H9 (cell line): Measurements from ENCODE around the gene SMARCAL1. TPM values are rescaled to one million over a fixed set of nuclear protein-coding genes. Genes with fewer than 3 reads are reported as not detected.

ENCODE experiments used
- DNase-seq: peaks from one replicate; pipeline ENCODE4 v3.0.0-alpha.2; 2017
- H2AFZ ChIP-seq: one replicate; pipeline ENCODE4 v1.6.1; 2013; ENCODE audit warnings: mild to moderate bottlenecking, low read length, control low read depth, moderate library complexity
- H2AK5ac ChIP-seq: 2 replicates; pipeline ENCODE4 v1.6.1; 2013; ENCODE audit warnings: low read length, control low read depth, mixed read lengths; ENCODE audit not compliant: insufficient read length
- H2BK120ac ChIP-seq: one replicate; pipeline ENCODE4 v1.6.1; 2013; ENCODE audit warnings: low read depth, mild to moderate bottlenecking, low read length, control low read depth, inconsistent platforms; ENCODE audit not compliant: poor library complexity, severe bottlenecking
- H2BK12ac ChIP-seq: 2 replicates; pipeline ENCODE4 v1.6.1; 2013; ENCODE audit warnings: low read length, control low read depth, mixed read lengths, low read depth; ENCODE audit not compliant: insufficient read length
- H2BK15ac ChIP-seq: 2 replicates; pipeline ENCODE4 v1.6.1; 2013; ENCODE audit warnings: low read depth, low read length, control low read depth
- H2BK20ac ChIP-seq: one replicate; pipeline ENCODE4 v1.6.1; 2013; ENCODE audit warnings: low read depth, mild to moderate bottlenecking, low read length, control low read depth, inconsistent platforms; ENCODE audit not compliant: poor library complexity, severe bottlenecking
- H2BK5ac ChIP-seq: 2 replicates; pipeline ENCODE4 v1.6.1; 2013; ENCODE audit warnings: low read length, control low read depth, mixed read lengths; ENCODE audit not compliant: insufficient read length
- H3K14ac ChIP-seq: 2 replicates; pipeline ENCODE4 v1.6.1; 2013; ENCODE audit warnings: low read length, control low read depth; ENCODE audit not compliant: insufficient read depth
- H3K18ac ChIP-seq: 2 replicates; pipeline ENCODE4 v1.6.1; 2013; ENCODE audit warnings: low read depth, mild to moderate bottlenecking, mixed read lengths, low read length, control low read depth; ENCODE audit not compliant: insufficient read length
- H3K23ac ChIP-seq: 2 replicates; pipeline ENCODE4 v1.6.1; 2013; ENCODE audit warnings: low read length, control low read depth, mixed read lengths, low read depth; ENCODE audit not compliant: insufficient read length
- H3K23me2 ChIP-seq: 2 replicates; pipeline ENCODE4 v1.6.1; 2013; ENCODE audit warnings: low read depth, mild to moderate bottlenecking, mixed read lengths, low read length, control low read depth; ENCODE audit not compliant: insufficient read length, poor library complexity, severe bottlenecking
- H3K27ac ChIP-seq: 2 replicates; pipeline ENCODE4 v1.5.1; 2013; ENCODE audit warnings: low read length, control low read depth, mixed read lengths, low read depth; ENCODE audit not compliant: insufficient read length
- H3K27me3 ChIP-seq: 2 replicates; pipeline ENCODE4 v1.6.1; 2013; ENCODE audit warnings: low read length, control low read depth, inconsistent platforms; ENCODE audit not compliant: insufficient read depth
- H3K4ac ChIP-seq: 2 replicates; pipeline ENCODE4 v1.6.1; 2013; ENCODE audit warnings: low read depth, mild to moderate bottlenecking, control low read depth, inconsistent platforms, low read length, moderate library complexity
- H3K4me1 ChIP-seq: 2 replicates; pipeline ENCODE4 v1.6.1; 2013; ENCODE audit warnings: low read length, control low read depth, inconsistent platforms; ENCODE audit not compliant: insufficient read depth
- H3K4me2 ChIP-seq: 2 replicates; pipeline ENCODE4 v1.6.1; 2013; ENCODE audit warnings: low read length, control low read depth, mixed read lengths; ENCODE audit not compliant: insufficient read length, insufficient read depth
- H3K56ac ChIP-seq: 2 replicates; pipeline ENCODE4 v1.6.1; 2013; ENCODE audit warnings: low read depth, mild to moderate bottlenecking, mixed read lengths, low read length, control low read depth; ENCODE audit not compliant: insufficient read length
- H3K79me1 ChIP-seq: 2 replicates; pipeline ENCODE4 v1.6.1; 2013; ENCODE audit warnings: low read depth, mild to moderate bottlenecking, moderate library complexity, low read length, control low read depth, inconsistent platforms; ENCODE audit not compliant: insufficient read depth, poor library complexity, severe bottlenecking
- H3K79me2 ChIP-seq: 2 replicates; pipeline ENCODE4 v1.6.1; 2013; ENCODE audit warnings: low read length, control low read depth, inconsistent platforms; ENCODE audit not compliant: insufficient read depth
- H3K9ac ChIP-seq: 2 replicates; pipeline ENCODE4 v1.6.1; 2013; ENCODE audit warnings: low read length, control low read depth, mixed read lengths; ENCODE audit not compliant: insufficient read length; ENCODE audit errors: extremely low read depth
- H3K9me3 ChIP-seq: one replicate; pipeline ENCODE4 v1.6.1; 2013; ENCODE audit warnings: low read depth, low read length, inconsistent platforms; ENCODE audit not compliant: control insufficient read depth
- H3T11ph ChIP-seq: one replicate; pipeline ENCODE4 v1.6.1; 2013; ENCODE audit warnings: mild to moderate bottlenecking, low read length, control low read depth, inconsistent platforms
- H4K20me1 ChIP-seq: one replicate; pipeline ENCODE4 v1.6.1; 2013; ENCODE audit not compliant: control insufficient read depth, insufficient read length, insufficient read depth
- H4K5ac ChIP-seq: 2 replicates; pipeline ENCODE4 v1.6.1; 2013; ENCODE audit warnings: low read depth, mild to moderate bottlenecking, mixed read lengths, low read length, control low read depth; ENCODE audit not compliant: insufficient read length
- H4K8ac ChIP-seq: replicated peaks from 2 replicates; pipeline ENCODE4 v1.6.1; 2013; ENCODE audit warnings: low read length, control low read depth, mixed read lengths, low read depth; ENCODE audit not compliant: insufficient read length
- H4K91ac ChIP-seq: 2 replicates; pipeline ENCODE4 v1.6.1; 2013; ENCODE audit warnings: low read depth, mild to moderate bottlenecking, moderate library complexity, mixed read lengths, low read length, control low read depth; ENCODE audit not compliant: insufficient read length
- H3K27ac Mint-ChIP-seq, 3 experiments: 2 replicates in 2 of 3; 3 replicates in 1 of 3; pipeline ENCODE4 v1.8.0; 2020 to 2021; ENCODE audit warnings: mixed read lengths in 3 of 3, mild to moderate bottlenecking in 1 of 3, moderate library complexity in 1 of 3
- H3K27me3 Mint-ChIP-seq: 2 replicates; pipeline ENCODE4 v1.8.0; 2021; ENCODE audit warnings: low read depth, mild to moderate bottlenecking, moderate library complexity, mixed read lengths
- H3K36me3 Mint-ChIP-seq, 3 experiments: 2 replicates in 2 of 3; 3 replicates in 1 of 3; pipeline ENCODE4 v1.8.0; 2020 to 2021; ENCODE audit warnings: low read depth in 3 of 3, mixed read lengths in 3 of 3; ENCODE audit not compliant: insufficient read depth in 1 of 3
- H3K4me1 Mint-ChIP-seq, 2 experiments: 2 replicates each; pipeline ENCODE4 v1.8.0; 2020; ENCODE audit warnings: mixed read lengths in 2 of 2
- H3K4me3 Mint-ChIP-seq, 2 experiments: 2 replicates in 1 of 2; 3 replicates in 1 of 2; pipeline ENCODE4 v1.8.0; 2020 to 2021; ENCODE audit warnings: mild to moderate bottlenecking in 2 of 2, mixed read lengths in 2 of 2, moderate library complexity in 1 of 2
- H3K9me3 Mint-ChIP-seq, 2 experiments: 2 replicates in 1 of 2; 3 replicates in 1 of 2; pipeline ENCODE4 v1.8.0; 2020; ENCODE audit warnings: mild to moderate bottlenecking in 2 of 2, mixed read lengths in 2 of 2, moderate library complexity in 1 of 2
- CTCF ChIP-seq: fragments of 200-600 bp; sonication (generic); conservative IDR thresholded peaks from 3 replicates; pipeline ENCODE4 v1.8.0; 2021; ENCODE audit warnings: antibody characterized with exemption, mild to moderate bottlenecking
- WGBS: extraction: QIAGEN DNeasy Blood & Tissue Kit; methylation state at CpG from one replicate; pipeline ENCODE4 v1.1.7; 2013; ENCODE audit warnings: missing lambda C conversion rate, low lambda C conversion rate, mixed read lengths; ENCODE audit not compliant: insufficient read length; ENCODE audit errors: extremely low coverage; 5-methylcytosine and 5-hydroxymethylcytosine counted together
- total RNA-seq: library from RNA; stranded (reverse); gene quantifications from 2 replicates; pipeline ENCODE4 v1.2.1, GENCODE V29; 2021

The SMARCAL1 gene
- total RNA-seq, 1 experiment from 2014 or later: 16.5 TPM

DNA sequence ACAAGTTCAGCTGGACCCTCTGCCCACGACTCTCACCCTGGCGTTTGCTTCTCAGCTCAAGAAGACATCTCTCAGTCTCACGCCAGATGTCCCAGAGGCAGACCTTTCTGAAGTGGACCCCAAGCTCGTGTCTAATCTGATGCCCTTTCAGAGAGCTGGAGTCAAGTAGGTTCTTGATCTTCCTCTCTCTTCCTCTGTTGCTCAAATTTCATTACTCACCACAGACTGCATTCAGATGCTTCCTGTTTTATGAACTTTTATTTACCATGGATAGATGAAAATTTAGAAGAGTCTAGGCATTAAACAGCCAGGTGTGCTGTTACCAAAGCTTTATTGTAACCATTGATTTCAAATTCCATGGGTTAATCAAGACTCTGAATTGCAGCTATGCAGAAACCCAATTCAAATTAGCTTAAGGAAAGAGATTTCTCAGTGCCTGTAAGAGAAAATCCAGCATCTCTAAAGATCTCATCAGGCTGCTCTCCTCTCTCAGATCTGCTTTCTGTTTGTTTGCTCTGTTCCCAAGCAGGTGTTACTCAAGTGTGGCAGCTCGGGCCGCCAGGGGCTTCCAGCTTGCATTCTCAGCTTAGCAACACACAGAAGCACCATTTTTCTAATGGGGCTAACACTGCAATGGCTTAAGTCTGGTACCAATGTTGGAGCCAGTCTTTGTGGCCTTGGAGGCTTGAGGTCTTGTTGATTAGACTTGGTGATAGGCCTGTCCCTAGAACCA lies 16.5 kb downstream of the SMARCAL1 start:
- no peak overlapping the region for H4K8ac ChIP-seq
- H3K4me2 ChIP-seq: no peak overlapping the region
- no peaks in the 10 kb centered on the region for H3K4me1 Mint-ChIP-seq
- H3K27ac ChIP-seq: no peak overlapping the region
- H2AK5ac ChIP-seq: no peak overlapping the region
- H4K5ac ChIP-seq: no peak overlapping the region
- H2AFZ ChIP-seq: no peak overlapping the region
- peaks cover 0 to 2% of the 10 kb centered on the region in 2 experiments; a peak in 2 of 5 replicates for H3K9me3 Mint-ChIP-seq
- H3K79me1 ChIP-seq: no peaks in the 10 kb centered on the region
- H3K36me3 Mint-ChIP-seq: peaks cover 21 to 75% (median 74%) of the 10 kb centered on the region in 3 experiments
- H4K20me1 ChIP-seq: no peaks in the 10 kb centered on the region
- WGBS: no CpG with 5 or more reads among the region's 6 CpGs
- no peak overlapping the region for H2BK20ac ChIP-seq
- H3K14ac ChIP-seq: no peak overlapping the region
- no peak overlapping the region for H3K4me3 Mint-ChIP-seq
- H3K9me3 ChIP-seq: no peaks in the 10 kb centered on the region
- no peak overlapping the region for H3K4ac ChIP-seq
- no peak overlapping the region for H3K9ac ChIP-seq
- no peak overlapping the region for H3K23ac ChIP-seq
- no peak overlapping the region for H2BK12ac ChIP-seq
- H2BK15ac ChIP-seq: no peak overlapping the region
- H3K4me1 ChIP-seq: no peaks in the 10 kb centered on the region
- H3K23me2 ChIP-seq: no peaks in the 10 kb centered on the region
- H3K27ac Mint-ChIP-seq: no peak overlapping the region
- no peaks in the 10 kb centered on the region for H3K27me3 ChIP-seq
- H3K79me2 ChIP-seq: no peaks in the 10 kb centered on the region
- no peak for DNase-seq
- H2BK5ac ChIP-seq: no peak overlapping the region
- H3K56ac ChIP-seq: no peak overlapping the region
- no peak for TF ChIP-seq CTCF
- no peak overlapping the region for H3T11ph ChIP-seq
- no peak overlapping the region for H2BK120ac ChIP-seq
- H4K91ac ChIP-seq: no peak overlapping the region
- H3K27me3 Mint-ChIP-seq: no peaks in the 10 kb centered on the region
- H3K18ac ChIP-seq: no peak overlapping the region
